Liver (tissue), 9 donors: ENCODE results near the gene INPP5B. TPM values are rescaled to one million over a fixed set of nuclear protein-coding genes. Genes with fewer than 3 reads are reported as not detected.

Source experiments
- DNase-seq: peaks from one replicate; pipeline ENCODE4 v3.0.0-alpha.2; 2017; ENCODE audit warnings: low spot score
- H3K27ac ChIP-seq, 2 donors: one replicate each; pipeline ENCODE4 v1.7.0; 2013; ENCODE audit warnings: inconsistent platforms in 2 of 2, low read length in 2 of 2, control low read depth in 1 of 2, low read depth in 1 of 2, mild to moderate bottlenecking in 1 of 2
- H3K27me3 ChIP-seq, 4 donors: one replicate each; pipeline versions ENCODE4 v1.6.1 to v1.7.0; 2013; ENCODE audit warnings: low read length in 3 of 4, inconsistent platforms in 1 of 4, mild to moderate bottlenecking in 1 of 4, moderate library complexity in 1 of 4; ENCODE audit not compliant: control insufficient read depth in 4 of 4, insufficient read depth in 4 of 4
- H3K36me3 ChIP-seq, 4 donors: one replicate each; pipeline versions ENCODE4 v1.6.1 to v1.7.0; 2013; ENCODE audit warnings: low read length in 3 of 4, mild to moderate bottlenecking in 3 of 4, low read depth in 1 of 4, moderate library complexity in 1 of 4; ENCODE audit not compliant: control insufficient read depth in 4 of 4, insufficient read depth in 3 of 4
- H3K4me1 ChIP-seq, 4 donors: one replicate each; pipeline versions ENCODE4 v1.6.1 to v1.7.0; 2013; ENCODE audit warnings: low read length in 3 of 4, mild to moderate bottlenecking in 3 of 4, moderate library complexity in 1 of 4; ENCODE audit not compliant: control insufficient read depth in 4 of 4, insufficient read depth in 4 of 4
- H3K4me3 ChIP-seq, 3 donors: one replicate each; pipeline versions ENCODE4 v1.6.1 to v1.7.0; 2013; ENCODE audit warnings: low read length in 3 of 3, control low read depth in 1 of 3, low read depth in 1 of 3, mild to moderate bottlenecking in 1 of 3
- H3K9ac ChIP-seq, 2 donors: one replicate each; pipeline ENCODE4 v1.7.0; 2013; ENCODE audit warnings: low read length in 2 of 2, mild to moderate bottlenecking in 2 of 2, moderate library complexity in 2 of 2, control low read depth in 1 of 2, low read depth in 1 of 2
- H3K9me3 ChIP-seq, 4 donors: one replicate each; pipeline versions ENCODE4 v1.6.1 to v1.7.0; 2013; ENCODE audit warnings: low read length in 3 of 4; ENCODE audit not compliant: control insufficient read depth in 4 of 4
- ATF3 ChIP-seq: IDR thresholded peaks from 2 replicates; pipeline ENCODE4 v1.6.1; 2016; ENCODE audit warnings: antibody characterized with exemption
- CTCF ChIP-seq: fragments of 150-350 bp; IDR thresholded peaks from 2 replicates; pipeline ENCODE4 v1.5.1; 2017; ENCODE audit warnings: improper control_type of control experiment, low read depth, low read length; ENCODE audit not compliant: missing input control
- FOXA1 ChIP-seq: IDR thresholded peaks from 2 replicates; pipeline ENCODE4 v1.6.1; 2016; ENCODE audit warnings: antibody characterized with exemption
- FOXA2 ChIP-seq: IDR thresholded peaks from 2 replicates; pipeline ENCODE4 v1.6.1; 2016; ENCODE audit warnings: antibody characterized with exemption
- HNF4A ChIP-seq, 2 donors: conservative IDR thresholded peaks; 2 replicates each; pipeline ENCODE4 v1.6.1; 2016; ENCODE audit warnings: antibody characterized with exemption in 2 of 2, mild to moderate bottlenecking in 2 of 2
- HNF4G ChIP-seq: IDR thresholded peaks from 2 replicates; pipeline ENCODE4 v1.6.1; 2016; ENCODE audit warnings: antibody characterized with exemption
- NR2F2 ChIP-seq: IDR thresholded peaks from 2 replicates; pipeline ENCODE4 v1.6.1; 2016; ENCODE audit warnings: antibody characterized with exemption
- RAD21 ChIP-seq, 2 donors: IDR thresholded peaks; 2 replicates each; pipeline ENCODE4 v1.6.1; 2016; ENCODE audit warnings: antibody characterized with exemption in 2 of 2, mild to moderate bottlenecking in 2 of 2
- REST ChIP-seq: IDR thresholded peaks from 2 replicates; pipeline ENCODE4 v1.6.1; 2016; ENCODE audit warnings: antibody characterized with exemption, mild to moderate bottlenecking
- SP1 ChIP-seq: IDR thresholded peaks from 2 replicates; pipeline ENCODE4 v1.6.1; 2018; ENCODE audit warnings: antibody characterized with exemption, mild to moderate bottlenecking
- YY1 ChIP-seq: IDR thresholded peaks from 2 replicates; pipeline ENCODE4 v1.6.1; 2016; ENCODE audit warnings: antibody characterized with exemption, mild to moderate bottlenecking
- ZBTB33 ChIP-seq: IDR thresholded peaks from 2 replicates; pipeline ENCODE4 v1.6.1; 2016; ENCODE audit warnings: antibody characterized with exemption
- WGBS: extraction: QIAGEN DNeasy Blood & Tissue Kit; methylation state at CpG from one replicate; pipeline ENCODE4 v1.1.7; 2013; 5-methylcytosine and 5-hydroxymethylcytosine counted together
- polyA plus RNA-seq, 2 donors: library from polyadenylated mRNA; stranded (reverse) in 1 of 2; unstranded in 1 of 2; fragments of 200-250 nt in 1 of 2; fragments of >200 nt in 1 of 2; fragmentation: Nextera tagmentation in 1 of 2; extraction: Ambion mirVana in 1 of 2; gene quantifications; one replicate each; pipeline versions ENCODE4 v1.2.1 to v1.2.3, GENCODE V29; 2013 to 2015
- total RNA-seq, 2 donors: library from RNA; depleted of rRNA; stranded (reverse); fragments of >200 nt; gene quantifications; one replicate each; pipeline ENCODE4 v1.2.3, GENCODE V29; 2014
- TF ChIP-seq, protein P1 (sequence below): IDR thresholded peaks from 2 replicates; pipeline ENCODE4 v1.6.1; 2016; ENCODE audit warnings: antibody characterized with exemption
- donor health status: healthy.
- donor health status: healthy.
- donor health status: healthy.
- donor health status: healthy.
- donor health status: healthy.

INPP5B gene
- total and polyA plus RNA-seq, 4 donors, result 5.0 to 30.9 (median 13.6) TPM

- peaks cover 0 to 18% (median 5%) of the 10 kb centered on the region in 4 donors for H3K4me1 ChIP-seq
- TF ChIP-seq ZBTB33 (no peak), NR2F2 (peak; percentile 62), CTCF (no peak), HNF4G (no peak), YY1 (no peak), RAD21 (IDR thresholded peaks at IDR 0.05) (no peak), SP1 (peak; percentile 23), HNF4A (conservative IDR thresholded peaks at IDR 0.05) (no peak), REST (no peak), ATF3 (no peak), FOXA1 (no peak)
- no peaks in the 10 kb centered on the region for H3K27me3 ChIP-seq
- peak overlapping the region in 1 of 3 donors; percentile 33 for H3K4me3 ChIP-seq
- WGBS, result 33% methylated on average over 46 of the region's 46 CpGs
- no peak overlapping the region for H3K9ac ChIP-seq
- H3K27ac ChIP-seq, result peak overlapping the region; percentile 20 to 65
- peaks cover 0 to 6% (median 0%) of the 10 kb centered on the region in 4 donors for H3K36me3 ChIP-seq
- no peak for DNase-seq
- H3K9me3 ChIP-seq, result no peaks in the 10 kb centered on the region
Measured at GRCh38 chr1:37995751-37996345, 49.0 kb upstream of the INPP5B start.

- 75% methylated on average over 11 of the region's 11 CpGs for WGBS
- H3K27me3 ChIP-seq, result no peaks in the 10 kb centered on the region
- DNase-seq, result no peak
- H3K9me3 ChIP-seq, result no peaks in the 10 kb centered on the region
- TF ChIP-seq, protein P1, sequence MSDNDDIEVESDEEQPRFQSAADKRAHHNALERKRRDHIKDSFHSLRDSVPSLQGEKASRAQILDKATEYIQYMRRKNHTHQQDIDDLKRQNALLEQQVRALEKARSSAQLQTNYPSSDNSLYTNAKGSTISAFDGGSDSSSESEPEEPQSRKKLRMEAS, result no peak
- TF ChIP-seq YY1 (peak; percentile 33), SP1 (no peak), FOXA2 (no peak), HNF4A (conservative IDR thresholded peaks at IDR 0.05) (no peak), REST (no peak)
- peaks cover 4 to 16% (median 7%) of the 10 kb centered on the region in 4 donors for H3K4me1 ChIP-seq
- H3K27ac ChIP-seq, result no peak overlapping the region
- no peak overlapping the region for H3K9ac ChIP-seq
- no peak overlapping the region for H3K4me3 ChIP-seq
- H3K36me3 ChIP-seq, result peaks cover 0 to 6% (median 0%) of the 10 kb centered on the region in 4 donors
Measured at GRCh38 chr1:37994886-37995566, 48.2 kb upstream of the INPP5B start.
